Bronchial epithelial cell (primary cell): ENCODE measurements around the gene ARPC3. TPM values are rescaled to one million over a fixed set of nuclear protein-coding genes. Genes with fewer than 3 reads are reported as not detected.
A peak's percentile ranks its signal among the peaks of the same experiment; 100 is the strongest.
"Not testable (repeated sequence)": the region's sequence is repeated elsewhere in the genome, so short reads cannot be mapped to it uniquely, and the experiment has no call there.

Experiments used
- DNase-seq: peaks from one replicate; pipeline ENCODE4 v3.0.0-alpha.2; 2010; ENCODE audit warnings: low read depth
- FAIRE-seq: peaks from 2 replicates; lab custom pipeline; 2011; peaks lifted over from hg19 to GRCh38; lab: Jason Lieb, UNC
- H3K27me3 ChIP-seq: 2 replicates; pipeline ENCODE4 v1.5.1; 2011; ENCODE audit warnings: low read length; ENCODE audit not compliant: control insufficient read depth, insufficient read depth
- H3K36me3 ChIP-seq: 2 replicates; pipeline ENCODE4 v1.5.1; 2011; ENCODE audit warnings: low read length; ENCODE audit not compliant: control insufficient read depth, insufficient read depth
- H3K4me3 ChIP-seq: 2 replicates; pipeline ENCODE4 v1.5.1; 2011; ENCODE audit warnings: mild to moderate bottlenecking, low read depth, low read length, control low read depth
- CTCF ChIP-seq: IDR thresholded peaks from 2 replicates; pipeline ENCODE4 v1.5.1; 2011; ENCODE audit warnings: mild to moderate bottlenecking, moderate library complexity, low read length, control low read depth, inconsistent platforms; ENCODE audit not compliant: insufficient read depth, severe bottlenecking
- total RNA-seq: library from RNA; depleted of rRNA; stranded (reverse); fragments of >200 nt; gene quantifications from 2 replicates; pipeline ENCODE4 v1.2.1, GENCODE V29; 2014

ARPC3 gene
- total RNA-seq, 1 donor from 2014 or later = 210 TPM

GRCh38 chr12:110444455-110444854 is 5.7 kb downstream of the ARPC3 start:
- Histone ChIP-seq H3K27me3 (no peaks in the 10 kb centered on the region), H3K36me3 (peaks cover 7% of the 10 kb centered on the region), H3K4me3 (no peak overlapping the region)
- FAIRE-seq = no peak
- no peak for DNase-seq
- TF ChIP-seq CTCF = no peak

DNA sequence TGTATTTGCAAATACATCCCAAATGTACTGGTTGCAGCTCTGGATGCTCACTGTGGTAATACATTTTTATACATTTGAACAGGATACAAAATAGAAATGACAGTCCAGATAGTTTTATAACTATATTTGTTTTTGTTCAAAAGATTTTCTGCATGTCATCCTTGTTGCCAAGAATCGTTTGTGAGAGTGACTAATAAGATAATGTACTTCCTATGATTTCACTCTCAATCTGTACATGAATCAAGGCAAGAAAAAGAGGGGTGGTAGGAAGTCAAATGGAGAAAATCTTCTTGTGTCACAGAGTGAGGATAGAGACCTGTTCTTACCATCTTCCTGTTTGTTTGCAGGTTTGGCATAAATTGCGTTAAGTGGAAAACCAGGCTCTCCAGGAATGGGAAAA is 13.9 kb downstream of the ARPC3 start:
- TF ChIP-seq CTCF = no peak
- Histone ChIP-seq H3K4me3 (no peak overlapping the region), H3K36me3 (peaks cover 7% of the 10 kb centered on the region), H3K27me3 (no peaks in the 10 kb centered on the region)
- FAIRE-seq = no peak
- DNase-seq = peak; percentile 32

DNA sequence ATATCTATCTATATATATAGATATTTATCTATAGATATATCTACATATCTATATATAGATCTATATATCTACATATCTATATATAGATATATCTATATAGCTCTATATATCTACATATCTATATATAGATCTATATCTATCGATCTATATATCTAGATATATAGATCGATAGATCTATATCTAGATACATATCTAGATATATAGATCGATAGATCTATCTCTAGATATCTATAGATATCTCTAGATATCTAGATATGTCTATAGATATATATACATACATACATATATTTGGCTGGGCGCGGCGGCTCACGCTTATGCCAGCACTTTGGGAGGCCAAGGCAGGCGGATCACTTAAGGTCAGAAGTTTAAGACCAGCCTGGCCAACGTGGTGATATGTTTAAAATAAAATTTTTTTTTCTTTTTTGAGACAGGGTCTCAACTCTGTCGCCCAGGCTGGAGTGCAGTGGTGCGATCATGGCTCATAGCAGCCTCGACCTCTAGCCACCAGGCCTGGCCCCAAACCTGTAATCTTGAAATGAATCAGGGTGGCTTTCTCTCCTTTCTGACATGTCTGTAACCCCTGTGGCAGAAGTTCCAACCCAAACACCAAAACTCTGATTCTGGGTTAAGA is 18.1 kb downstream of the ARPC3 start:
- Histone ChIP-seq H3K4me3 (peak overlapping the region; percentile 40), H3K27me3 (no peaks in the 10 kb centered on the region), H3K36me3 (no peaks in the 10 kb centered on the region)
- no peak for TF ChIP-seq CTCF
- DNase-seq (no peak), FAIRE-seq (no peak)

- not testable (repeated sequence) for H3K4me3 ChIP-seq, H3K36me3 ChIP-seq, H3K27me3 ChIP-seq, DNase-seq, FAIRE-seq
Observed at GRCh38 chr12:110429676-110430075, 20.5 kb downstream of the ARPC3 start.

DNA sequence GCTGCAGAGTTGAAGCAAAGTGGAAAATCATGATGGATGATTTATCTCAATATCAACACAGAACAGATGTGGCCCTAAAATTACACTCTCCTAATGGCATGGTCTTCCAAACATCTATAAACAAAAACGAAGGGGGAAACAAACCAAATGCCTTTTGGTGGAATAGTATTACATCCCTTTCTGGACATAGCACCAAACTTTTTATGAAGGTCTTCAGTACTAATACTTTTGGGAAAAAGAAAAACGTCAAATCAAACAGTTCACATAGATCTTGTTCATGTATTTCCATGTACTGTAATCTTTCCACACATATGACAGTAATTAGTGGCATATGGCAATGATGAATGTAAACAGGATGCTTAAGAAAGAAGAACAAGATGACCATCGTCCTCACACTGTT is 23.7 kb downstream of the ARPC3 start:
- FAIRE-seq (no peak), DNase-seq (no peak)
- no peak for TF ChIP-seq CTCF
- Histone ChIP-seq H3K4me3 (no peak overlapping the region), H3K36me3 (no peaks in the 10 kb centered on the region), H3K27me3 (no peaks in the 10 kb centered on the region)

DNA sequence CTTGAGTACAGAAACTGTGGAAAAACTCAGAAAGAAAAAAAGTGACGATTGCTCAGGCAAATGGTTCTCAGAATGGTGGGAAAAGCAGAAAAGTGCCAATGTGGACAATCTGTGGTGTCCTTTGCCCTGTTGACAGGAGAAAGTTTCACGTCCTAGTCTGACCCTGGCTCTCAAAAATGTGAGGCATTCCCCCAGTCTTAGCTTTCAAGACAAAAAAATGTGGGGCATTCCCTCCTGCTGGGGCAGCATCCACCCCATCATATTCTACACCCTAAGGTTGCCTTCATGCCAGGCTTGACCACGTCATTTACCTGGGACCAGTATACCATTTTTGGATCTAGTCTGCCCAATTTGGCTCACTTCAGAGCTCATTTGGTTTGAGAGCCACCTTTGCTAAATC is 25.9 kb downstream of the ARPC3 start:
- TF ChIP-seq CTCF = no peak
- no peak for FAIRE-seq
- no peak overlapping the region for H3K4me3 ChIP-seq
- H3K27me3 ChIP-seq = no peaks in the 10 kb centered on the region
- no peak for DNase-seq
- no peaks in the 10 kb centered on the region for H3K36me3 ChIP-seq
